ENCODE data around the gene MYO6.
"Not testable (repeated sequence)": the region's sequence is repeated elsewhere in the genome, so short reads cannot be mapped to it uniquely, and the experiment has no call there.

The MYO6 gene

GRCh38 chr6:75748743-75749538, at the start of gene MYO6:
Gene MYO6 (plus strand): TSS chr6:75749239. CDS start chr6:75817548, 68,309 bp downstream.
- peak in 2 of 4 experiments; percentile 3 to 10 for DNase-seq (ENCODE audit: low read depth in 4 of 4, low spot score in 1 of 4)

GRCh38 chr6:75708334-75708733, 40.7 kb upstream of the MYO6 start:
- not testable (repeated sequence) for DNase-seq (ENCODE audit: low read depth in 4 of 4, low spot score in 1 of 4)

- DNase-seq (ENCODE audit: low read depth in 4 of 4, low spot score in 1 of 4), result no peak
These were observed 37.9 kb upstream of the MYO6 start for GRCh38 chr6:75711173-75711572.

GRCh38 chr6:75719133-75719532, 29.9 kb upstream of the MYO6 start:
- DNase-seq (ENCODE audit: low read depth in 4 of 4, low spot score in 1 of 4), result no peak

- DNase-seq (ENCODE audit: low read depth in 4 of 4, low spot score in 1 of 4), result no peak
These were observed 25.7 kb upstream of the MYO6 start for GRCh38 chr6:75723382-75723781.

GRCh38 chr6:75727206-75727605, 21.8 kb upstream of the MYO6 start:
- no peak for DNase-seq (ENCODE audit: low read depth in 4 of 4, low spot score in 1 of 4)

- not testable (repeated sequence) for DNase-seq (ENCODE audit: low read depth in 4 of 4, low spot score in 1 of 4)
These were observed 18.0 kb upstream of the MYO6 start for GRCh38 chr6:75731029-75731428.

- no peak for DNase-seq (ENCODE audit: low read depth in 4 of 4, low spot score in 1 of 4)
These were observed 13.4 kb upstream of the MYO6 start for GRCh38 chr6:75735491-75736186.

- no peak for DNase-seq (ENCODE audit: low read depth in 4 of 4, low spot score in 1 of 4)
These were observed 5.1 kb upstream of the MYO6 start for GRCh38 chr6:75743971-75744370.

- no peak for DNase-seq (ENCODE audit: low read depth in 4 of 4, low spot score in 1 of 4)
These were observed 3.6 kb upstream of the MYO6 start for GRCh38 chr6:75745404-75745803.

GRCh38 chr6:75746221-75746620, 2.8 kb upstream of the MYO6 start:
- no peak for DNase-seq (ENCODE audit: low read depth in 4 of 4, low spot score in 1 of 4)

- DNase-seq (ENCODE audit: low read depth in 4 of 4, low spot score in 1 of 4), result no peak
These were observed 1.7 kb upstream of the MYO6 start for GRCh38 chr6:75747152-75747992.

GRCh38 chr6:75748003-75748742, 866 bp upstream of the MYO6 start:
- no peak for DNase-seq (ENCODE audit: low read depth in 4 of 4, low spot score in 1 of 4)

- DNase-seq (ENCODE audit: low read depth in 4 of 4, low spot score in 1 of 4), result no peak
These were observed 2.4 kb downstream of the MYO6 start for GRCh38 chr6:75751443-75751842.

GRCh38 chr6:75752365-75752764, 3.3 kb downstream of the MYO6 start:
- DNase-seq (ENCODE audit: low read depth in 4 of 4, low spot score in 1 of 4), result no peak

GRCh38 chr6:75755704-75756103, 6.7 kb downstream of the MYO6 start:
- no peak for DNase-seq (ENCODE audit: low read depth in 4 of 4, low spot score in 1 of 4)

GRCh38 chr6:75757295-75757694, 8.3 kb downstream of the MYO6 start:
- no peak for DNase-seq (ENCODE audit: low read depth in 4 of 4, low spot score in 1 of 4)

- no peak for DNase-seq (ENCODE audit: low read depth in 4 of 4, low spot score in 1 of 4)
These were observed 9.0 kb downstream of the MYO6 start for GRCh38 chr6:75758061-75758460.

- no peak for DNase-seq (ENCODE audit: low read depth in 4 of 4, low spot score in 1 of 4)
These were observed 10.2 kb downstream of the MYO6 start for GRCh38 chr6:75759207-75759606.

- DNase-seq (ENCODE audit: low read depth in 4 of 4, low spot score in 1 of 4), result no peak
These were observed 11.3 kb downstream of the MYO6 start for GRCh38 chr6:75760320-75760719.

GRCh38 chr6:75761489-75761888, 12.4 kb downstream of the MYO6 start:
- no peak for DNase-seq (ENCODE audit: low read depth in 4 of 4, low spot score in 1 of 4)
